22Rv1 (cell line): ENCODE data around the gene PARP11.

Experiments used
- H3K27ac ChIP-seq: fragments of 450-650 bp; 2 replicates; pipeline ENCODE4 v1.5.1; 2017
- ZFX ChIP-seq: fragments of 450-650 bp; IDR thresholded peaks from 2 replicates; pipeline ENCODE4 v1.6.1; 2017; ENCODE audit warnings: antibody characterized with exemption, borderline replicate concordance
- TF ChIP-seq, protein P1 (sequence below): fragments of 450-650 bp; IDR thresholded peaks from 2 replicates; pipeline ENCODE4 v1.5.1; 2017; ENCODE audit warnings: mild to moderate bottlenecking

Gene PARP11

DNA sequence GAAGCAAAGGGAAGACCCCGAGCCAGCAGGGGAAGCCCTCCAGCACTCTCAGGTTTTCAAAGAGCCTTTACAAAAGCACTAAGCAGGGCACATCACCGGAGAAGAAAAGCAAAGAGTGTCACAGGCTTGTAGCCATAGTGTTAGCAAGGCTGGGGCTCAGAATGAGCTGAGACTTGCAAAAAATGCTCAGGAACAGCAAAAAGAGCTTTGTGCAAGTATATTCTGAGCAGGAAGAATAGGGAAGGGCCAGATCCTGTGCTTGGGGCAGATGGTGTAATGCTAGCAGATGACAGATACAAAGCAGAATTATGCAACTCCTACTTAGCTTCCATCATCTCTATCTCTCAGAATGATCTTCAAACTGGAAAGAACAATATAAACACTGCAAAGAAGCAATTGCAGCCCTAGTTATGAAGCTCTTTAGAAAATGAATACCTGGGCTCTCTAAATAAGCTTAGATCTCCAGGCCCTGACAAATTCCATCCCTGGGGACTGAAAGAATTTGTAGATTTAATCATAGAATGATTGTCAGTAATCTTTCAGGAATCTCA lies 23.7 kb upstream of the PARP11 start:
- TF ChIP-seq, protein P1, sequence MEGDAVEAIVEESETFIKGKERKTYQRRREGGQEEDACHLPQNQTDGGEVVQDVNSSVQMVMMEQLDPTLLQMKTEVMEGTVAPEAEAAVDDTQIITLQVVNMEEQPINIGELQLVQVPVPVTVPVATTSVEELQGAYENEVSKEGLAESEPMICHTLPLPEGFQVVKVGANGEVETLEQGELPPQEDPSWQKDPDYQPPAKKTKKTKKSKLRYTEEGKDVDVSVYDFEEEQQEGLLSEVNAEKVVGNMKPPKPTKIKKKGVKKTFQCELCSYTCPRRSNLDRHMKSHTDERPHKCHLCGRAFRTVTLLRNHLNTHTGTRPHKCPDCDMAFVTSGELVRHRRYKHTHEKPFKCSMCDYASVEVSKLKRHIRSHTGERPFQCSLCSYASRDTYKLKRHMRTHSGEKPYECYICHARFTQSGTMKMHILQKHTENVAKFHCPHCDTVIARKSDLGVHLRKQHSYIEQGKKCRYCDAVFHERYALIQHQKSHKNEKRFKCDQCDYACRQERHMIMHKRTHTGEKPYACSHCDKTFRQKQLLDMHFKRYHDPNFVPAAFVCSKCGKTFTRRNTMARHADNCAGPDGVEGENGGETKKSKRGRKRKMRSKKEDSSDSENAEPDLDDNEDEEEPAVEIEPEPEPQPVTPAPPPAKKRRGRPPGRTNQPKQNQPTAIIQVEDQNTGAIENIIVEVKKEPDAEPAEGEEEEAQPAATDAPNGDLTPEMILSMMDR, result no peak
- TF ChIP-seq ZFX, result no peak
- H3K27ac ChIP-seq, result no peak overlapping the region

GRCh38 chr12:3896356-3896755 lies 23.2 kb upstream of the PARP11 start:
- no peak for TF ChIP-seq ZFX
- TF ChIP-seq, protein P1, result no peak
- no peak overlapping the region for H3K27ac ChIP-seq

GRCh38 chr12:3892631-3893030 lies 19.4 kb upstream of the PARP11 start:
- TF ChIP-seq, protein P1, result no peak
- TF ChIP-seq ZFX, result no peak
- H3K27ac ChIP-seq, result no peak overlapping the region

DNA sequence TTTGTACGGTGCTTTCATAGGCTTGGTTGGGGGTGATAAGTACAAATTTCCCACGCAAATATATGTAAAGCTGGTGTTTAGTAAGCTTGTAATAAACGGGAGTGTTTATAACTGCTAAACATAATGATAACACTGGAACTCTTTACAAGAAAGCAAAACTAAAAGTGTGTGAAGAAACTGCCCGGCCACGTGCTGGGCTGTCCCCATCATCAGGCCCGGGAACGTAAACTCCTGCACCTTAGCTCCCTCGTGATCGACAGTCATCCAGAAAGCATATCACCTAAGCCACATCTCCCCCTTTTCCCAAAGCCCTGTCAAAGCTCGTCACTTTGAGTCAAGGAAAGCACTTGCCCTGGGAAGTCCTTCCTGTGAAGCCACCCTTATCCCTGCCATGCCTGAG lies 18.0 kb upstream of the PARP11 start:
- no peak overlapping the region for H3K27ac ChIP-seq
- no peak for TF ChIP-seq ZFX
- TF ChIP-seq, protein P1, result no peak

DNA sequence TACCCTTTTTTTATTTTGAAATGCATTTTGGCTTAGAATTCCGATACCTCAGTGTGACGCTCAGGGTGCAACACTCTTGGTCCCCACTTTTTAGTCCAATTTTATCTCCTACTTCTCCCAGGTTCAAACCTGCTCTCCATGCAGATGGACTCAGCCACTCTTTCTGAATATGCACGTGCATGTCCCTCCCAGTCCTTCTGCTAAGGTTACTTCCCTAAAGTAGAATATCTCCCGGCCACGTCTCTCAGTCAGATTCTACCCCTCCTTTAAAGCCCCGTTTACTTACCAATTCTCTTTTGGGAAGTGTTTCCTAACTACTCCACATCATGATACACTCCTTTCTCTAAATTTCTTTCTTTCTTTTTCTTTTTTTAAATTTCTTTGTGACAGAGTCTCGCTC lies 15.5 kb upstream of the PARP11 start:
- TF ChIP-seq, protein P1, result no peak
- TF ChIP-seq ZFX, result no peak
- no peak overlapping the region for H3K27ac ChIP-seq

DNA sequence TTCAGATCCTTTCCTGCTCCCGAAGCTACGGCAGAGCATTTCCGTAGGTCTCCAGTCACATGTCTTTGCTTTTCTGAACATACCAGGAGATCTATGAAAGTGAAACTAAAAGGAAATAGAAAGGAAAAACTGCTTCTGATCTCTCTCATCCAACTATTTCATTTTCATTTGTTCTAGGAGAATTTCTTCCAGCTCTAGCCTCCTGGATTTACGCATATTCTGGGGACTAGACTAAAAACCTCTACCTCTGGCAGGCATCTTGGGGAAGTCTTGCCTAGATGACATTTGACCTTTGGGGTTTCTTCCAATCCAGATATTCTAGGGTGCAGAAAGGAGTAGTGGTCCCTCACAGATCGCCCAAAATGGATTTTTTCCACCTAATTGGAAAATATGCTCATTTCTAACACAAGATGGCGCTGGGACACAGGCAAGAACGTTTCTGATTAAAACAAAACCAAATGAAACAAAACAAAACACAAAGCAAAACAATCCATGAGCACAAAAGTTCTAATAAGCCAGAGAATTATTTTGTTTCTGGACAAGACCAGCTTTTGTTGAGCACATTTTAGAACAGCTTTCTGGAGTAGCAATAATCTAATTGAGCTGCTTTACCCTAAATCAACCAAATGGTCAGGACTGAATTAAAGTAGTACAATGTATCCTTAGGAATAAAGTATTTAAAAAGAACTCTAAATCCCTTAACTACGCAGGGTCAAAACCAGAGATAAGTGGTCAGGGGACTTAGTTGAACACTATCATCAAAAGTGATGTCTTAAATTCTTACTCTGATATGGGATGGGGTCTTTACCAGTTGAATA lies 12.3 kb upstream of the PARP11 start:
- no peak overlapping the region for H3K27ac ChIP-seq
- TF ChIP-seq, protein P1, result peak; percentile 94
- TF ChIP-seq ZFX, result no peak

GRCh38 chr12:3884671-3885070 lies 11.5 kb upstream of the PARP11 start:
- no peak overlapping the region for H3K27ac ChIP-seq
- TF ChIP-seq, protein P1, result no peak
- no peak for TF ChIP-seq ZFX
